A549 (cell line): ENCODE data around the gene PUM2. TPM values are rescaled to one million over a fixed set of nuclear protein-coding genes. Genes with fewer than 3 reads are reported as not detected.

ENCODE experiments used
- ATAC-seq, 2 experiments: fragments of 200-7000 bp in 1 of 2; fragments of >200 bp in 1 of 2; cut with Nextera tagmentation in 1 of 2; cut with Tn5 transposase in 1 of 2; 3 replicates each; pipeline versions ENCODE4 v1.8.0 to v1.9.1; 2018 to 2020; ENCODE audit warnings: mild to moderate bottlenecking in 1 of 2, moderate library complexity in 1 of 2
- CTCF ChIA-PET: fragments of 300-600 bp; sonication (Branson Sonifier 250); formaldehyde crosslinking; extraction: SDS; loops from one replicate; lab custom pipeline; 2021; ENCODE audit warnings: antibody characterized with exemption, inconsistent platforms; lab: Yijun Ruan, JAX
- POLR2A ChIA-PET: fragments of 350-600 bp; formaldehyde crosslinking; extraction: SDS; loops from one replicate; lab custom pipeline; 2021; ENCODE audit warnings: antibody characterized with exemption, inconsistent platforms; lab: Yijun Ruan, JAX
- DNase-seq, 2 experiments: peaks; one replicate each; pipeline versions ENCODE4 v3.0.0 to v3.0.0-alpha.2; 2011 to 2016; ENCODE audit warnings: low read depth in 1 of 2, low spot score in 1 of 2
- FAIRE-seq: peaks from 2 replicates; lab custom pipeline; 2011; peaks lifted over from hg19 to GRCh38; lab: Jason Lieb, UNC
- H3K27ac ChIP-seq, 2 experiments: fragments of >200 bp; sonication (Bioruptor Twin); formaldehyde crosslinking; 3 replicates each; pipeline ENCODE4 v1.5.1; 2016 to 2017
- H3K4me1 ChIP-seq: fragments of >200 bp; sonication (Bioruptor Twin); formaldehyde crosslinking; 3 replicates; pipeline ENCODE4 v1.6.1; 2016
- H3K4me2 ChIP-seq: fragments of >200 bp; sonication (Bioruptor Twin); formaldehyde crosslinking; 3 replicates; pipeline ENCODE4 v1.6.1; 2016
- H3K4me3 ChIP-seq: fragments of >200 bp; sonication (Bioruptor Twin); formaldehyde crosslinking; 3 replicates; pipeline ENCODE4 v1.5.1; 2016
- H3K9me3 ChIP-seq: fragments of >200 bp; sonication (Bioruptor Twin); formaldehyde crosslinking; 3 replicates; pipeline ENCODE4 v1.6.1; 2016
- CBX2 ChIP-seq: fragments of 200-600 bp; sonication (generic); IDR thresholded peaks from 2 replicates; pipeline ENCODE4 v1.6.1; 2016; ENCODE audit warnings: low read depth, mild to moderate bottlenecking, borderline replicate concordance
- CBX8 ChIP-seq: fragments of 200-600 bp; sonication (generic); IDR thresholded peaks from 2 replicates; pipeline ENCODE4 v1.6.1; 2016
- CEBPB ChIP-seq, 2 experiments: fragments of >200 bp in 1 of 2; sonication (Bioruptor Twin) in 1 of 2; formaldehyde crosslinking in 1 of 2; IDR thresholded peaks; 2 replicates each; pipeline ENCODE4 v1.6.1; 2012 to 2016
- CHD2 ChIP-seq: fragments of 150-350 bp; IDR thresholded peaks from 2 replicates; pipeline ENCODE4 v1.6.1; 2014; ENCODE audit warnings: low read length; ENCODE audit not compliant: partially characterized antibody
- E2F6 ChIP-seq: IDR thresholded peaks from 2 replicates; pipeline ENCODE4 v1.6.1; 2012; ENCODE audit warnings: low read depth, borderline replicate concordance
- EHF ChIP-seq: fragments of 250-450 bp; sonication (Bioruptor Pico); IDR thresholded peaks from 2 replicates; pipeline ENCODE4 v1.5.0; 2020; ENCODE audit warnings: mild to moderate bottlenecking
- EHMT2 ChIP-seq: fragments of 200-600 bp; sonication (generic); IDR thresholded peaks from 2 replicates; pipeline ENCODE4 v1.6.1; 2016; ENCODE audit warnings: antibody characterized with exemption, low read depth, mild to moderate bottlenecking, moderate library complexity
- EP300 ChIP-seq, 2 experiments: fragments of >200 bp; sonication (Bioruptor Twin); formaldehyde crosslinking; IDR thresholded peaks; 2 replicates in 1 of 2; 3 replicates in 1 of 2; pipeline ENCODE4 v1.6.1; 2016 to 2017
- FOSB ChIP-seq: fragments of 250-450 bp; sonication (Bioruptor Pico); IDR thresholded peaks from 2 replicates; pipeline ENCODE4 v1.5.0; 2020; ENCODE audit warnings: mild to moderate bottlenecking, moderate library complexity
- FOSL2 ChIP-seq, 2 experiments: fragments of 450-650 bp in 1 of 2; fragments of >200 bp in 1 of 2; sonication (Bioruptor Twin) in 1 of 2; formaldehyde crosslinking; IDR thresholded peaks; 2 replicates each; pipeline versions ENCODE4 v1.5.0 to v1.6.1; 2016 to 2020; ENCODE audit warnings: mild to moderate bottlenecking in 1 of 2, moderate library complexity in 1 of 2
- FOXS1 ChIP-seq: fragments of 250-450 bp; sonication (Bioruptor Pico); IDR thresholded peaks from 2 replicates; pipeline ENCODE4 v1.5.0; 2020; ENCODE audit warnings: mild to moderate bottlenecking, moderate library complexity
- GATA3 ChIP-seq: IDR thresholded peaks from 2 replicates; pipeline ENCODE4 v1.6.1; 2012; ENCODE audit warnings: borderline replicate concordance
- HDAC2 ChIP-seq: fragments of 200-600 bp; sonication (generic); IDR thresholded peaks from 2 replicates; pipeline ENCODE4 v1.6.1; 2016
- JUNB ChIP-seq: fragments of >200 bp; sonication (Bioruptor Twin); formaldehyde crosslinking; IDR thresholded peaks from 2 replicates; pipeline ENCODE4 v1.6.1; 2016
- MAZ ChIP-seq: fragments of 150-350 bp; IDR thresholded peaks from 2 replicates; pipeline ENCODE4 v1.6.1; 2014; ENCODE audit warnings: antibody characterized with exemption, low read depth, low read length, borderline replicate concordance
- POLR2A ChIP-seq: IDR thresholded peaks from 2 replicates; pipeline ENCODE4 v1.6.1; 2012; ENCODE audit warnings: mild to moderate bottlenecking, low read length
- RAD21 ChIP-seq, 2 experiments: fragments of >200 bp in 1 of 2; sonication (Bioruptor Twin) in 1 of 2; formaldehyde crosslinking in 1 of 2; IDR thresholded peaks in 1 of 2; conservative IDR thresholded peaks in 1 of 2; 2 replicates in 1 of 2; 3 replicates in 1 of 2; pipeline ENCODE4 v1.6.1; 2012 to 2018; ENCODE audit warnings: inconsistent platforms in 1 of 2
- REST ChIP-seq: fragments of 200-600 bp; sonication (generic); IDR thresholded peaks from 2 replicates; pipeline ENCODE4 v1.6.1; 2016; ENCODE audit warnings: antibody characterized with exemption, mild to moderate bottlenecking, moderate library complexity
- RFX5 ChIP-seq: fragments of 450-650 bp; IDR thresholded peaks from 2 replicates; pipeline ENCODE4 v1.7.1; 2014; ENCODE audit warnings: antibody characterized with exemption, mild to moderate bottlenecking, moderate library complexity
- RNF2 ChIP-seq: fragments of 200-600 bp; sonication (generic); IDR thresholded peaks from 2 replicates; pipeline ENCODE4 v1.6.1; 2016; ENCODE audit warnings: low read depth, mild to moderate bottlenecking, antibody characterized with exemption, moderate library complexity, borderline replicate concordance
- ZC3H11A ChIP-seq: fragments of 450-650 bp; IDR thresholded peaks from 2 replicates; pipeline ENCODE4 v1.6.1; 2014; ENCODE audit warnings: antibody characterized with exemption, mild to moderate bottlenecking
- ZSCAN20 ChIP-seq: fragments of 250-450 bp; sonication (Bioruptor Pico); IDR thresholded peaks from 2 replicates; pipeline ENCODE4 v1.8.0; 2022; ENCODE audit warnings: mild to moderate bottlenecking, moderate library complexity
- WGBS: methylation state at CpG from one replicate; pipeline ENCODE4 v1.1.6; 2017; ENCODE audit errors: missing lambda C conversion rate; 5-methylcytosine and 5-hydroxymethylcytosine counted together
- polyA plus RNA-seq, 4 experiments: library from polyadenylated mRNA; depleted of rRNA in 3 of 4; stranded (reverse); fragments of >200 nt; fragmentation: RNase III in 1 of 4; extraction: RNeasy Plus Mini Kit Qiagen cat#74134 plus additional on column Dnase treatment in 1 of 4; gene quantifications; 2 replicates in 3 of 4; 3 replicates in 1 of 4; pipeline ENCODE4 v1.2.3, GENCODE V29; 2011 to 2017
- TF ChIP-seq, protein P1 (sequence below): fragments of >200 bp; sonication (Bioruptor Twin); formaldehyde crosslinking; IDR thresholded peaks from 2 replicates; pipeline ENCODE4 v1.6.1; 2016

PUM2 gene
- polyA plus RNA-seq, 2 of the 4 experiments (the other 2 are of a cell fraction) = 44.6 to 94.2 TPM

DNA sequence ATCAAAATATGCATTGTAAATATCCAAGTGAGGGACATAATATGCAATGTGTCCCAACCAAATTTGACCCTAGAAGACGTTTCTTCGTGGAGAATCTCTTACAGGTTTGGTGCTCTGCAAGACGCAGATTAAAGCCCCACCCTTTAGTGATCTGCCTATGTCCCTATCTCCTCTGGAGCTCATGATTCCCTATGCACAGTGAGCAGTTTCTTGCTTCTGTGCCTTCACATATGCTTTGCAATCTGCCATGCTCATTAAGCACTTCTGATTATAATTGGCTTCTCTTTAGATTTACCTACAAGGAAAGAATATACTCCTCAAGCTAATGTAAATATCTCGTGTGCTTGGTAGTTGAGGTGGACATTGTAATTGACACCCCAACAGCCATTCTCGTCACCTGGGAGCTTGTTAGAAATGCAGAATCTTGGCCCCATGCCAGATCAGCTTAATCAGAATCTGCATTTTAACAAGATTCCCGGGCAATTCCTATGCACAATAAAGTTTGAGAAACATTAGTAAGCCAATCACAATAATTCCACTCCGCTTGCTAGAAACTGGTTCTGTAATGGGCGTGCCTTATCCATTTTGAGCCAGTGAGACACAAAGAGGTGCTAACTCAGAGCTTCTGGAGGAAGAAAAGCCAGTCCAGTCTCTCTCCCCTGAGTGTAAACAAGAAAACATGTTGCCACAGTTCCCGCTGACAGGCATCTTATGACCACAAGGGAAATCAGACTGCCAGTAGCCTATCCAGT, 2.8 kb upstream of the PUM2 start (continued):
- TF ChIP-seq REST = no peak

GRCh38 chr2:20352581-20353216, 2.1 kb upstream of the PUM2 start:
- Histone ChIP-seq H3K4me1 (peaks cover 25% of the 10 kb centered on the region), H3K27ac (peak overlapping the region in 1 of 2 experiments; percentile 99; a peak in 1 of 6 replicates), H3K4me3 (no peak overlapping the region), H3K9me3 (no peaks in the 10 kb centered on the region), H3K4me2 (no peak overlapping the region)
- DNase-seq (no peak), FAIRE-seq (no peak), ATAC-seq (no peak)
- no peak for TF ChIP-seq CHD2
- TF ChIP-seq EP300 (IDR thresholded peaks at IDR 0.05) = no peak
- 0 out of 2 replicates have a peak, but pooled peaks have one; percentile 5 for TF ChIP-seq ZC3H11A
- no peak for TF ChIP-seq RAD21 (conservative IDR thresholded peaks at IDR 0.05 in 1 of 2, IDR thresholded peaks at IDR 0.05 in 1 of 2)
- no peak for TF ChIP-seq RNF2
- 85% methylated on average over 5 of the region's 5 CpGs for WGBS
- ChIA-PET POLR2A (interaction anchor here (1.2 to 2.3 kb wide), 3 partner anchors 62 to 94 kb away, joined by 4 to 8 read pairs (median 4); partner anchors contain the start of gene RHOB), CTCF (interaction anchor here (0.9 to 2.3 kb wide), 12 partner anchors 11 to 309 kb away, joined by 3 to 7 read pairs (median 4); partner anchors contain the start of gene RHOB)

- DNase-seq (no peak), FAIRE-seq (no peak), ATAC-seq (no peak)
- WGBS = 95% methylated on average over 4 of the region's 4 CpGs
- Histone ChIP-seq H3K4me2 (peak overlapping the region; percentile 95; the same call in 2 of the 3 replicates), H3K4me3 (no peak overlapping the region), H3K9me3 (no peaks in the 10 kb centered on the region), H3K27ac (peak overlapping the region in 1 of 2 experiments; percentile 99; a peak in 4 of 6 replicates), H3K4me1 (peaks cover 30% of the 10 kb centered on the region)
- CTCF ChIA-PET = interaction anchor here (0.9 to 2.3 kb wide), 8 partner anchors 10 to 290 kb away, joined by 4 to 7 read pairs (median 4); no protein-coding TSS in a partner anchor
- POLR2A ChIA-PET = interaction anchor here (1.0 to 2.3 kb wide), 3 partner anchors 61 to 95 kb away, joined by 4 to 8 read pairs (median 7); partner anchors contain the start of gene RHOB
- TF ChIP-seq HDAC2 (no peak), EP300 (IDR thresholded peaks at IDR 0.05) (no peak), JUNB (no peak), GATA3 (no peak), CBX8 (no peak)
Observed at GRCh38 chr2:20352230-20352578, 1.6 kb upstream of the PUM2 start.

DNA sequence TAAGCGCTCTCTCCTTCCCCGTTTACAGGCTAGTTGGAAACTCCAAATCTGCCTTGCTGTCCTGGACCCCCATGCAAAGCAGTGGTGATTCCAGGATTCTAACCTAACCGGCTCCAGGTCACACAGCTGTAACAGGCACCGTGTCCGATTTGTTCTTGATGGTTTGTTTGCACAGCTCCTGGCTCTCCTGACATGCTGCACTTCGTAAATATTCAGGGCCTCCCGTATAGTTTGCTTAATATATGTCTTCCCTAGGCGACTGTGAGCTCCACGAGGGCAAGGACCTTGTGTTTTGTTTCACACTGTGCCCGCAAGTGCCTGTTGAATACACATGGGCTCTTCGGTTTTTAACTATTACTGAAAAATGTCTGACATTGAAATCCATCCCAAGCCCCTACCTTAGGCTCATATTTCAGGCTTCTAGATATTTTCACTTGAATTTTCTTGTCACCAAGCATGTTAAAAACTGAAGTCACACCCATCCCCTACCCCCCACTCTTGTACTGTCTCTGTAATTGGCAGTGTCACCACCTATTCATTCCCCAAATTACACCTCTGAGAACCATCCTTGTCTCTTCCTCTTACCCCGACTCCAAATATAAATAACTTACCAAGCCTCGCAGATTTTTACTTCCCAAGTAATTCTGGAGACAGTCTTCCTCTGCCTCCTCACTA, 1.0 kb upstream of the PUM2 start:
- POLR2A ChIA-PET = interaction anchor here (0.6 to 1.2 kb wide), 3 partner anchors 61 to 472 kb away, joined by 3 to 7 read pairs (median 4); partner anchors contain the start of gene RHOB
- FAIRE-seq (no peak), ATAC-seq (peak; percentile 5 to 10; a peak in 4 of 6 replicates), DNase-seq (peak in 1 of 2 experiments; percentile 25)
- Histone ChIP-seq H3K4me2 (peak overlapping the region; percentile 95), H3K27ac (peak overlapping the region; percentile 99), H3K4me1 (peaks cover 35% of the 10 kb centered on the region), H3K4me3 (peak overlapping the region; percentile 84), H3K9me3 (no peaks in the 10 kb centered on the region)
- CTCF ChIA-PET = interaction anchor here (0.8 to 2.3 kb wide), 8 partner anchors 8 to 291 kb away, joined by 3 to 7 read pairs (median 4); no protein-coding TSS in a partner anchor
- WGBS = 42% methylated on average over 13 of the region's 13 CpGs
- TF ChIP-seq E2F6 = no peak
- TF ChIP-seq ZSCAN20 (CRISPR knock-in tag) = no peak
- TF ChIP-seq CEBPB (IDR thresholded peaks at IDR 0.05) = no peak
- no peak for TF ChIP-seq FOSL2 (IDR thresholded peaks at IDR 0.05)
- no peak for TF ChIP-seq FOSL2 (CRISPR knock-in tag; IDR thresholded peaks at IDR 0.05)
- TF ChIP-seq MAZ = no peak
- TF ChIP-seq, protein P1, sequence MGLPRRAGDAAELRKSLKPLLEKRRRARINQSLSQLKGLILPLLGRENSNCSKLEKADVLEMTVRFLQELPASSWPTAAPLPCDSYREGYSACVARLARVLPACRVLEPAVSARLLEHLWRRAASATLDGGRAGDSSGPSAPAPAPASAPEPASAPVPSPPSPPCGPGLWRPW = no peak
- TF ChIP-seq EHF (CRISPR knock-in tag) = no peak
- no peak for TF ChIP-seq FOSB
- TF ChIP-seq EHMT2 = no peak
- TF ChIP-seq RFX5 = no peak
- TF ChIP-seq CBX2 = no peak
- no peak for TF ChIP-seq FOXS1 (CRISPR knock-in tag)
- no peak for TF ChIP-seq POLR2A
